B cell (primary cell): ENCODE results near the gene FAM168B. TPM values are rescaled to one million over a fixed set of nuclear protein-coding genes. Genes with fewer than 3 reads are reported as not detected.

Experiments
- ATAC-seq: fragments of 200-7000 bp; cut with Tn5 transposase; one replicate; pipeline ENCODE4 v1.10.0; 2021; ENCODE audit warnings: low read depth, mild to moderate bottlenecking, moderate number of reproducible peaks, moderate library complexity
- CTCF ChIA-PET: fragments of 350-600 bp; sonication (Branson Sonifier 250); formaldehyde crosslinking; loops from one replicate; lab custom pipeline; 2021; ENCODE audit warnings: antibody characterized with exemption, inconsistent platforms; lab: Charles Lee
- POLR2A ChIA-PET: fragments of 350-600 bp; sonication (Branson Sonifier 250); formaldehyde crosslinking; loops from one replicate; lab custom pipeline; 2021; ENCODE audit warnings: antibody characterized with exemption; lab: Charles Lee
- DNase-seq: peaks from one replicate; pipeline ENCODE4 v3.0.0; 2013
- H2AFZ ChIP-seq: 2 replicates; pipeline ENCODE4 v1.6.1; 2012; ENCODE audit warnings: mild to moderate bottlenecking, low read depth, low read length; ENCODE audit not compliant: insufficient read depth, poor library complexity, severe bottlenecking
- H3K27ac ChIP-seq, 2 donors: 1 replicate in 1 of 2; 2 replicates in 1 of 2; pipeline ENCODE4 v1.5.1; 2012 to 2013; ENCODE audit warnings: low read length in 2 of 2, mild to moderate bottlenecking in 2 of 2, moderate library complexity in 1 of 2
- H3K27me3 ChIP-seq, 4 experiments: fragments of 200-600 bp in 1 of 4; sonication (generic) in 1 of 4; replicated peaks in 1 of 4; 1 replicate in 2 of 4; 2 replicates in 2 of 4; pipeline versions ENCODE4 v1.6.1 to v1.7.0; 2013 to 2016; ENCODE audit warnings: low read length in 3 of 4, mild to moderate bottlenecking in 2 of 4, mixed read lengths in 1 of 4, moderate library complexity in 1 of 4; ENCODE audit not compliant: insufficient read depth in 4 of 4, control insufficient read depth in 3 of 4; ENCODE audit errors: control extremely low read depth in 1 of 4
- H3K36me3 ChIP-seq, 2 experiments: replicated peaks in 1 of 2; 1 replicate in 1 of 2; 2 replicates in 1 of 2; pipeline versions ENCODE4 v1.6.1 to v1.7.1; 2013; ENCODE audit warnings: low read length in 1 of 2; ENCODE audit not compliant: insufficient read depth in 2 of 2, control insufficient read depth in 1 of 2; ENCODE audit errors: control extremely low read depth in 1 of 2, extremely low read depth in 1 of 2
- H3K4me1 ChIP-seq, 2 donors: fragments of 200-600 bp in 1 of 2; sonication (generic) in 1 of 2; 1 replicate in 1 of 2; 2 replicates in 1 of 2; pipeline versions ENCODE4 v1.5.1 to v1.6.1; 2013 to 2017; ENCODE audit warnings: low read length in 2 of 2; ENCODE audit not compliant: control insufficient read depth in 2 of 2, insufficient read depth in 2 of 2
- H3K4me2 ChIP-seq: replicated peaks from 2 replicates; pipeline ENCODE3; 2012; ENCODE audit warnings: mild to moderate bottlenecking, low read depth, low read length; ENCODE audit not compliant: poor library complexity, severe bottlenecking
- H3K4me3 ChIP-seq, 5 experiments: fragments of 200-600 bp in 1 of 5; sonication (generic) in 1 of 5; 1 replicate in 3 of 5; 2 replicates in 2 of 5; pipeline versions ENCODE4 v1.5.1 to v1.7.0; 2011 to 2016; ENCODE audit warnings: low read length in 4 of 5, mild to moderate bottlenecking in 4 of 5, low read depth in 2 of 5, control low read depth in 1 of 5, moderate library complexity in 1 of 5; ENCODE audit not compliant: insufficient read depth in 1 of 5; ENCODE audit errors: control extremely low read depth in 1 of 5, extremely low read depth in 1 of 5
- H3K79me2 ChIP-seq: fragments of 200-600 bp; sonication (generic); one replicate; pipeline ENCODE4 v1.6.0; 2016; ENCODE audit warnings: low read length; ENCODE audit not compliant: control insufficient read depth, insufficient read depth
- H3K9ac ChIP-seq: fragments of 200-600 bp; sonication (generic); 2 replicates; pipeline ENCODE4 v1.6.1; 2017; ENCODE audit warnings: mild to moderate bottlenecking, low read length, moderate library complexity
- H3K9me3 ChIP-seq, 3 donors: one replicate each; pipeline versions ENCODE4 v1.6.1 to v1.7.1; 2013; ENCODE audit warnings: low read length in 2 of 3; ENCODE audit not compliant: control insufficient read depth in 2 of 3, insufficient read depth in 1 of 3; ENCODE audit errors: control extremely low read depth in 1 of 3
- H4K20me1 ChIP-seq: 2 replicates; pipeline ENCODE4 v1.6.0; 2012; ENCODE audit warnings: mild to moderate bottlenecking, low read length; ENCODE audit not compliant: insufficient read depth, control insufficient read depth, poor library complexity, severe bottlenecking
- H3K27ac Mint-ChIP-seq: one replicate; pipeline ENCODE4 v1.8.0; 2021; ENCODE audit warnings: mixed read lengths
- H3K27me3 Mint-ChIP-seq: one replicate; pipeline ENCODE4 v1.8.0; 2021; ENCODE audit warnings: mixed read lengths
- H3K4me1 Mint-ChIP-seq: one replicate; pipeline ENCODE4 v1.8.0; 2021; ENCODE audit warnings: mixed read lengths
- H3K4me3 Mint-ChIP-seq: one replicate; pipeline ENCODE4 v1.8.0; 2021; ENCODE audit warnings: mixed read lengths
- H3K9me3 Mint-ChIP-seq: one replicate; pipeline ENCODE4 v1.8.0; 2022; ENCODE audit warnings: mixed read lengths; ENCODE audit not compliant: insufficient read depth
- CTCF ChIP-seq: fragments of 200-600 bp; IDR thresholded peaks from one replicate; pipeline ENCODE4 v1.8.0; 2022; ENCODE audit warnings: antibody characterized with exemption, mild to moderate bottlenecking
- EZH2 ChIP-seq: IDR thresholded peaks from 2 replicates; pipeline ENCODE4 v1.6.1; 2012; ENCODE audit warnings: borderline replicate concordance, low read depth, mild to moderate bottlenecking, moderate library complexity, low read length; ENCODE audit not compliant: insufficient read depth, poor library complexity, severe bottlenecking
- WGBS: methylation state at CpG from one replicate; pipeline ENCODE4 v1.1.5; 2013; ENCODE audit warnings: missing lambda C conversion rate; ENCODE audit not compliant: insufficient coverage; 5-methylcytosine and 5-hydroxymethylcytosine counted together
- intact Hi-C: fragments of 100-400 bp; cut with micrococcal nuclease; formaldehyde crosslinking; loops from one replicate; pipeline ENCODE4 v1.10.0; 2022
- polyA plus RNA-seq: library from polyadenylated mRNA; depleted of rRNA; stranded (reverse); fragments of >200 nt; gene quantifications from 2 replicates; pipeline ENCODE4 v1.2.3, GENCODE V29; 2012
- total RNA-seq, 2 donors: library from RNA; stranded (reverse); fragments of 120-200 nt in 1 of 2; gene quantifications; 1 replicate in 1 of 2; 2 replicates in 1 of 2; pipeline versions ENCODE4 v1.2.3 to v1.2.4, GENCODE V29; 2013 to 2022

The FAM168B gene
- total and polyA plus RNA-seq, 2 donors (not counting 1 experiment from before 2014, with no cell fraction given): 38.6 to 70.5 TPM

DNA sequence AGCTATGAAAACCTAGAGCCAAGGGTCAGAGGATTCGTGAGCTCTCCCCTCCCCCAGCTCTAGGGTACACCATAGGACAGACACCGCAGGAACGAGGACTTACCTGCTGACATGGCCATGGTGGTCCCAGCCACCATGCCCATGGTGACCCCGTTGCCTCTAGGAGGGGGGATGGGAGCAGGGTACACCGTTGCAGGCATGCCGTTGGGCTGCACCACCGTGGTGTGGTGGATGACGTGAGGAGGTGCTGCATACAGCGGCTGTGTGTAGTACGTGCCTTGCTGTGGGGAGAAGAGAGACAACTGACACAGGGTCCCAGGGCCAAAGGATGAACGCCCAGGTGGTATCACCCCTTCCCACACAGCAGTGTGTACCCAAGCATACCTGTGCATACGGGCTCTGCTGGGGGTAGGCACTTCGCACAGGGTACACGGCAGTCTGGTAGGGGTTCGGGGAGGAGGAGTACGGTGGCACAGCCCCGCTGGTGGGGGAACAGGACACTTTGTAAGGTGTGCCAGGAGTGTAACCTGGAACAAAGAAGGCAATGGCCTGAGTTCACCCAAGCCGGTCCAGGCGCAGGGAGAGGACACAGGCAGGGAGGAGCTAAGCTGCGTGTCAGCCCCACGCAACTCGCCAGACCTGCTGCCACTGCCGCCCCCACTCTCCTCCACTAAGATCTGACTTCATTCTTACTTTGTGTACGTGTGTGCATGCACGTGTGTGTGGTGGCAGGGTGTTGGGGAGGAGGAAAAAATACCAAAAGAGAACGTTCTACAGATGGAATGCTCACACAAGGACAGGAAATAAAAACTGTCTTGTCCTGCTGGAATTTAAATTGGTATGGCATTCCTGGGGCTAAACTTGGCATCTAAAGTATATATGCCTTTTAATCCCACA is 37.8 kb downstream of the FAM168B start:
- 97% methylated on average over 18 of the region's 26 CpGs for WGBS
- CTCF ChIA-PET: no interaction called here
- peaks cover 80% of the 10 kb centered on the region for H4K20me1 ChIP-seq
- H3K9me3 Mint-ChIP-seq: no peaks in the 10 kb centered on the region
- H3K27ac Mint-ChIP-seq: no peak overlapping the region
- ATAC-seq (no peak), DNase-seq (no peak)
- no peaks in the 10 kb centered on the region for H3K9me3 ChIP-seq
- no peak overlapping the region for H3K4me2 ChIP-seq
- H3K79me2 ChIP-seq: peaks cover 41% of the 10 kb centered on the region
- no peak overlapping the region for H3K4me3 Mint-ChIP-seq
- H3K27me3 Mint-ChIP-seq: no peaks in the 10 kb centered on the region
- H3K4me1 ChIP-seq: no peaks in the 10 kb centered on the region
- no peaks in the 10 kb centered on the region for H3K27me3 ChIP-seq
- no peak overlapping the region for H3K9ac ChIP-seq
- no peak overlapping the region for H3K27ac ChIP-seq
- H3K4me3 ChIP-seq: no peak overlapping the region
- TF ChIP-seq CTCF (no peak), EZH2 (no peak)
- POLR2A ChIA-PET: no interaction called here
- peaks cover 0 to 88% of the 10 kb centered on the region in 2 experiments for H3K36me3 ChIP-seq
- H3K4me1 Mint-ChIP-seq: peaks cover 2% of the 10 kb centered on the region
- intact Hi-C loops: no loop called here
- H2AFZ ChIP-seq: no peak overlapping the region

DNA sequence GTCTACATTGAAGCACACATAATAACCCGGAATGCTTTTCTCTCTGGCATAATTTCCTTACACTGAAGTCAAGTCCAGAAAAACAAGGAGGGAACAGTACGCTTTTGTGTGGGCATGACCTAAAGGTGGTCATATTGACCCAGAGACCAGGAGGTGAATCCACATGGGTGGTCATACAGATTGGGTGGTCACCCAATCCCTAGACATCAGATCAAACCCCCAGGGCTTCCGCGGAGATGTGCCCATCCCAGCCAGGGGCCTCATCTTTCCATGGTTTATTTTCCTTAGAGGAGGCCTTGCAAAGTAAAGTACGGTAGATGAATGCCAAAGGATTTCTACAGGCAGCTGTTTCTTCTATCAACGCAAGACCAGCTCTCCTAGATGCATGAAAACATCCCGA is 38.8 kb downstream of the FAM168B start:
- Histone ChIP-seq H3K27ac (no peak overlapping the region), H4K20me1 (peaks cover 82% of the 10 kb centered on the region), H3K36me3 (peaks cover 0 to 89% of the 10 kb centered on the region in 2 experiments), H3K27me3 (no peaks in the 10 kb centered on the region), H2AFZ (no peak overlapping the region), H3K4me3 (no peak overlapping the region), H3K4me1 (no peaks in the 10 kb centered on the region), H3K4me2 (no peak overlapping the region), H3K9ac (no peak overlapping the region), H3K79me2 (peaks cover 33% of the 10 kb centered on the region), H3K9me3 (no peaks in the 10 kb centered on the region)
- no peaks in the 10 kb centered on the region for H3K9me3 Mint-ChIP-seq
- no peak for ATAC-seq
- no peak for TF ChIP-seq EZH2
- no peak for TF ChIP-seq CTCF
- ChIA-PET CTCF (no interaction called here), POLR2A (no interaction called here)
- H3K27me3 Mint-ChIP-seq: no peaks in the 10 kb centered on the region
- H3K4me1 Mint-ChIP-seq: peaks cover 2% of the 10 kb centered on the region
- no peak overlapping the region for H3K4me3 Mint-ChIP-seq
- WGBS: 100% methylated on average over 3 of the region's 7 CpGs
- intact Hi-C loops: no loop called here
- no peak for DNase-seq
- no peak overlapping the region for H3K27ac Mint-ChIP-seq
